Measurements from ENCODE around the gene EPDR1. TPM values are rescaled to one million over a fixed set of nuclear protein-coding genes. Genes with fewer than 3 reads are reported as not detected.

EPDR1 gene
- total and polyA plus RNA-seq, 4 donors: 4.3 to 12.7 (median 9.6) TPM

Other genes starting within 250 kb of the EPDR1 start
- gene GPR141, start 236.9 kb upstream of the EPDR1 start, total RNA-seq: 1 to 10 TPM; 1.4 to 2.9 TPM
- under 1 TPM in 1 of 2 donors, not detected in 1; 0.28 TPM for gene GPR141, start 236.9 kb upstream of the EPDR1 start, polyA plus RNA-seq
- under 1 TPM; 0.08 to 0.09 TPM for gene NME8, start 72.0 kb upstream of the EPDR1 start, total RNA-seq
- gene NME8, start 72.0 kb upstream of the EPDR1 start, polyA plus RNA-seq: not detected
- gene SFRP4, start 3.8 kb upstream of the EPDR1 start, total RNA-seq: under 1 TPM; under 0.01 to 0.28 TPM
- under 1 TPM; 0.18 to 0.20 TPM for gene SFRP4, start 3.8 kb upstream of the EPDR1 start, polyA plus RNA-seq